GM18519 (cell line): ENCODE data around the gene PLEKHG4.

Experiments used
- ATAC-seq: cut with Tn5 transposase; IDR thresholded peaks from one replicate; pipeline ENCODE4 v1.9.1; 2021; ENCODE audit warnings: mild to moderate bottlenecking, moderate library complexity; ENCODE audit not compliant: unreplicated experiment, low FRiP score

Gene PLEKHG4

GRCh38 chr16:67259705-67260104 lies 19.6 kb upstream of the PLEKHG4 start:
- ATAC-seq = no peak

- ATAC-seq = no peak
These were observed 18.8 kb upstream of the PLEKHG4 start for GRCh38 chr16:67260426-67261063.

GRCh38 chr16:67263201-67263600 lies 16.1 kb upstream of the PLEKHG4 start:
- no peak for ATAC-seq

GRCh38 chr16:67264277-67264676 lies 15.1 kb upstream of the PLEKHG4 start:
- no peak for ATAC-seq

GRCh38 chr16:67264866-67265265 lies 14.5 kb upstream of the PLEKHG4 start:
- ATAC-seq = no peak

GRCh38 chr16:67265834-67266233 lies 13.5 kb upstream of the PLEKHG4 start:
- ATAC-seq = no peak

GRCh38 chr16:67268136-67268579 lies 11.2 kb upstream of the PLEKHG4 start:
- no peak for ATAC-seq

- ATAC-seq = no peak
These were observed 9.6 kb upstream of the PLEKHG4 start for GRCh38 chr16:67269766-67270165.

GRCh38 chr16:67270931-67271338 lies 8.4 kb upstream of the PLEKHG4 start:
- no peak for ATAC-seq

GRCh38 chr16:67271446-67271845 lies 7.9 kb upstream of the PLEKHG4 start:
- ATAC-seq = no peak

GRCh38 chr16:67275321-67275720 lies 4.0 kb upstream of the PLEKHG4 start:
- no peak for ATAC-seq

- ATAC-seq = no peak
These were observed 1.9 kb upstream of the PLEKHG4 start for GRCh38 chr16:67277294-67277998.

- no peak for ATAC-seq
These were observed 1.1 kb upstream of the PLEKHG4 start for GRCh38 chr16:67277999-67278772.

GRCh38 chr16:67278773-67279295 lies 498 bp upstream of the PLEKHG4 start:
- ATAC-seq = no peak

GRCh38 chr16:67280090-67281015 lies 1.0 kb downstream of the PLEKHG4 start:
- no peak for ATAC-seq

- no peak for ATAC-seq
These were observed 2.5 kb downstream of the PLEKHG4 start for GRCh38 chr16:67281536-67282446.

GRCh38 chr16:67282447-67282805 lies 3.1 kb downstream of the PLEKHG4 start:
- ATAC-seq = no peak

- ATAC-seq = no peak
These were observed 3.9 kb downstream of the PLEKHG4 start for GRCh38 chr16:67283039-67283825.
